ENCODE data around the gene TSPAN17.
"Not testable (repeated sequence)": the region's sequence is repeated elsewhere in the genome, so short reads cannot be mapped to it uniquely, and the experiment has no call there.

TSPAN17 gene

GRCh38 chr5:176647030-176647842 lies at the start of gene TSPAN17:
TSPAN17 (plus strand) TSS chr5:176647484; CDS start chr5:176647616, 132 bp downstream.
- peak; percentile 100 for DNase-seq

GRCh38 chr5:176599749-176600430 lies 47.4 kb upstream of the TSPAN17 start:
- DNase-seq, result not testable (repeated sequence)

- DNase-seq, result no peak
Measured at GRCh38 chr5:176601901-176602482, 45.3 kb upstream of the TSPAN17 start.

- no peak for DNase-seq
Measured at GRCh38 chr5:176603091-176603490, 44.2 kb upstream of the TSPAN17 start.

GRCh38 chr5:176606032-176606431 lies 41.3 kb upstream of the TSPAN17 start:
- DNase-seq, result no peak

GRCh38 chr5:176606875-176607274 lies 40.4 kb upstream of the TSPAN17 start:
- no peak for DNase-seq

GRCh38 chr5:176608142-176608705 lies 39.1 kb upstream of the TSPAN17 start:
- no peak for DNase-seq

GRCh38 chr5:176608937-176609723 lies 38.2 kb upstream of the TSPAN17 start:
- DNase-seq, result peak; percentile 41 to 55

- peak; percentile 73 to 81 for DNase-seq
Measured at GRCh38 chr5:176609724-176610434, 37.4 kb upstream of the TSPAN17 start, which contains the start of gene GPRIN1. GPRIN1 (minus strand) TSS chr5:176610156; CDS start chr5:176599834, 10,322 bp downstream.

GRCh38 chr5:176610435-176610773 lies 36.9 kb upstream of the TSPAN17 start:
- DNase-seq, result no peak

- DNase-seq, result peak; percentile 69 to 75
Measured at GRCh38 chr5:176611435-176611834, 35.8 kb upstream of the TSPAN17 start.

GRCh38 chr5:176612008-176612407 lies 35.3 kb upstream of the TSPAN17 start:
- DNase-seq, result no peak

GRCh38 chr5:176612855-176613254 lies 34.4 kb upstream of the TSPAN17 start:
- no peak for DNase-seq

- DNase-seq, result no peak
Measured at GRCh38 chr5:176614805-176615478, 32.3 kb upstream of the TSPAN17 start.

GRCh38 chr5:176616511-176616910 lies 30.8 kb upstream of the TSPAN17 start:
- DNase-seq, result no peak

- no peak for DNase-seq
Measured at GRCh38 chr5:176618783-176619182, 28.5 kb upstream of the TSPAN17 start.

- peak; percentile 88 to 91 for DNase-seq
Measured at GRCh38 chr5:176619203-176619568, 28.1 kb upstream of the TSPAN17 start.

- DNase-seq, result no peak
Measured at GRCh38 chr5:176619569-176620332, 27.5 kb upstream of the TSPAN17 start.

GRCh38 chr5:176620333-176620981 lies 26.8 kb upstream of the TSPAN17 start:
- no peak for DNase-seq

- no peak for DNase-seq
Measured at GRCh38 chr5:176621661-176622079, 25.6 kb upstream of the TSPAN17 start.
